MV-4-11 (cell line): ENCODE data around the gene PRKCD.

Source experiments
- DNase-seq: peaks from one replicate; lab custom pipeline; 2025; lab: John Stamatoyannopoulos, UW

Gene PRKCD

DNA sequence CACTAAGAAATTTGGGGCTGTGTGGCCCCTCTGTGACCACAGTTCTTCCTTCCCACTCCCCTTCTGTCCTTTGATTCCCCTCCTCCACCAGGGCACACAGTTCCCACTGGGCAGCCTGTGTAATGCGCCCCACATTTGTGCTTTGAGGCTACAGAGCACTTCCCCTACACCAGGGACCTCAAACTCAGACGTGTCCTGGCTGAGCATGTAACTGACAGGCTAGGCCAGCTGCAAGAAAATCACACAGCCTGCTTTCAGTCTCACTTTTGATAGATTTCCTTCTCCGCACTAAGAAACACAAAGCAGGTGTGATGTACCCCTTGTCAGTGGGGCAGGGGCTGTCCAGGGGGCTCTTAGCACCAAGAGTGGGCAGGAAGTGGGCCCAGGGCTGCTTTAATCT lies 29.6 kb downstream of the PRKCD start:
- no peak for DNase-seq

DNA sequence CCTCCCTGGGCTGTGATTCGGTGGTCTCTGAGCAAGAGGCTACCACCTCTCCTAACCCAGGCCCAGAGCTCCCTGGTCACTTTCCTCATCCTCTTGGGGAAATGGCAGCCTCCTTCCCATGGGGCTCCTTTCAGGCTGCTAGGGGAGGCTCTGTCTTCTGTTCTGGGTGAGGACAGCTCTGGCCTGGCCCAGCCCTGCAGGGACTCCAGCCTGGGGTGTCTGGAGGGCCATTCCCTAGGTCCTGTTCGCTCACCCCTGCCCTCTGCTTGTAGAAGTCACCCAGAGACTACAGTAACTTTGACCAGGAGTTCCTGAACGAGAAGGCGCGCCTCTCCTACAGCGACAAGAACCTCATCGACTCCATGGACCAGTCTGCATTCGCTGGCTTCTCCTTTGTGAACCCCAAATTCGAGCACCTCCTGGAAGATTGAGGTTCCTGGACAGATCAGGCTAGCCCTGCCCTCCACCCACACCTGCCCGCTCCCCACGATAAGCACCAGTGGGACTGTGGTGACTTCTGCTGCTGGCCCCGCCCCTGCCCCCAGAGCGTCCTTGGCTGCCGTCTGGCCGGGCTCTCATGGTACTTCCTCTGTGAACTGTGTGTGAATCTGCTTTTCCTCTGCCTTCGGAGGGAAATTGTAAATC lies 30.9 kb downstream of the PRKCD start:
- DNase-seq: no peak

DNA sequence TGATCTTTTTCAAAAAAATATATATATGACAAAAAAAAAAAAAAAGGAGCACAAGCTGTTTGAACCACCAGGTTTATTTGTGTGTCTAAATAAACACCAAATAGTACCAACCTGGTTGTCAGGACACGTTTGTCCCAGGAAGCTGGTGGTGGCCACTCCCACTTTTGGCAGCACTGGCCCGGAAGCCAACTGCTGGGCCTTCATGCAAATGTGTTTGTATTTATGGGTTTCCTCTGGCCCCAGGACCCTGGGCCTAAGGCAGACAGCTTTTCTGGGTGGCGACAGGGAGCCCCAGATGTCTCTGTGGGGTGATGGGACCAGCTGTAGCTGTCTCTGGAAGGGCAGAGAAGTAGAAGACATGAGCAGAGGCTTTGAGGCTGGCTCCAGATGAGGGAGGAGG lies 31.6 kb downstream of the PRKCD start:
- no peak for DNase-seq

DNA sequence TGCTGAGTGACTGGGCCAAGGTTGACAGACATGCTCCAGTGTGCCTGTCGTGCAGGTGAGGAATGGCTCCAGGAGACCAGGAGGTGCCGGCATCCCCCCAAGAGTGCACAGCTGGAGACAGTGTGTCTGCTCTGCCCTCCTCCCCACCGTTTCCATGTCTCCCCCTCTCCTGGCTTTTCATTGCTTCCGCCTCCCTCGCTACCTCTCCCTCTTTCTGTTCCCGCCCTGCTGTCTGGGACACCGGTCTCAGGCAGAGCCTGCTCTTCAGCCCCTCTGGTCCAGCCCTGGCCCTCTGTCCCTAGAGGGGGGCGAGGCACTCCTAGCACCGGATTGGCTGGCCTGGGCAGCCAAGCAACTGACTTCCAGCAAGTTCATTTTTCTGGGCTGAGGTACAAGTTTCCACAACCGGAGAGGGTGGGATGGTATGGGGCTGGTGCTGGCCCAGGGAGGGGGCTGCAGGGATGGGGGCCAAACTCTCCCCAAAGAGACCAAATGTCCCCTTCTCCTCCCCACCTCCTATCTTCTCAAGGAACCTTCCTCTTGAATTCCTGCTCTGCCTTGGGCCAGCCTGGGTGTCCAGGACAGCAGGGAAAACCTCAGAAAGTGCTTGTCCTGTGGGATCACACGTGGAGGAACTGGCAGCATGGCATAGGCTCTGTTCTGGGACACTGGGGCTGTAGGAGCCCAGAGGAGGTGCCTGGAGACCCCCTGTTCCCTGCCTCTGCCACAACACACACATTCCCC lies 32.6 kb downstream of the PRKCD start:
- no peak for DNase-seq

DNA sequence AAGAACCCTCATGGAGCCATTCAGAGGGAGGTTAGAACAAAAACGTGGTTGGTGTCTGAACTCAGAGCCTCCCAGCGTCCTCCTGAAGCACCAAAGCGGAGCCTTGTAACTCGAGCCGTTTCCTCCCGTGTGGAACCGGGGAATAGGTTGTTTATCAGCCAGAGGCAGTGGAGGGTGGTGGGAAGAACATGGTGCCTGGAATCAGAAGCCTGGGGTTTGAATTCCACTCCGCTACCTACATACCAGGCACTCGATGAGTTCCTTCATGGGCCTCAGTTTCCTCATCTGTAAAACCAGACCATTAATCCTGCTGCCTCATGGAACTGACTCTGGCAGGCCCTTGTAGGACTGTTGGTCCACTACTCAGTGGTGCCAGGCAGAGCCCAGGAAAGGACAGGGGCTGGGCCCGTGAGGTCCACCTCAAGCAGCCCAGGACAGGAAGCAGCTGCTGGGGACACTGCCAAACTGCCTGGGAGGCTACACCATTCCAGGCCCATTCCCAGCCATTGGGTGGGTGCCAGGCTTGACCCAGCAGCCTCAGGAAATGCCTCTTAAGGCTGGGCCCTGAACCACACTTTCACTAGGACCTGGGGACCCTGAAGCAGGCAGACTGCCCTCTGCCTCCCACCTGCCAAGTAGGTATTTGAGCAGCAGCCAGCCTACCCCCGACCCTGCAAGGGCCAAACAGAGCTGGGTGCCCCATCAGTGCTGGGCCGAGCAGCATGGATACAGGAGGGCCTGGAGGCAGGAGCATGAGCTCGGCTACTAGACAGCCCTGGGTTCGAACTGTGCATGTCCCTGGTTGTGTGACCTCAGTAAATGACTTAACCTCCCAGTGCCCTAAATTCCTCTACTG lies 33.4 kb downstream of the PRKCD start:
- DNase-seq: no peak

DNA sequence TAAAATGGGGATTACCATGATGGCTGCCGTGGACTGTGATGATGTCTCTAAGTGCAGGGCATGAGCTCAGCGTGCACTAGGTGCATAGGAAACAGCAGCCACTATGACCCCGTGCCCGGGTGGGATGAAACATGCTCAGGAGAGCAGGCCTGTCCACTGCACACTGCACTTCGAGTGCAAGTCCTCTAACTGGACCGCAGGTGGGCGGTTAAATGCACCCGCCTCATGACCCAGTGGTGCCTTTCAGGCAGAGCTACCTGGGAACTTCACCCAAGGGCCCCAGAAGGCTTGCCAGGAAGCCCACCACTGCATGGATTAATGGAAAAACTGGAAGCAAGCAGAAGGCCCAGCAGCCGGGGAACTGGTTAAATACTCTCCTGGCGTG lies 34.0 kb downstream of the PRKCD start:
- DNase-seq: no peak

DNA sequence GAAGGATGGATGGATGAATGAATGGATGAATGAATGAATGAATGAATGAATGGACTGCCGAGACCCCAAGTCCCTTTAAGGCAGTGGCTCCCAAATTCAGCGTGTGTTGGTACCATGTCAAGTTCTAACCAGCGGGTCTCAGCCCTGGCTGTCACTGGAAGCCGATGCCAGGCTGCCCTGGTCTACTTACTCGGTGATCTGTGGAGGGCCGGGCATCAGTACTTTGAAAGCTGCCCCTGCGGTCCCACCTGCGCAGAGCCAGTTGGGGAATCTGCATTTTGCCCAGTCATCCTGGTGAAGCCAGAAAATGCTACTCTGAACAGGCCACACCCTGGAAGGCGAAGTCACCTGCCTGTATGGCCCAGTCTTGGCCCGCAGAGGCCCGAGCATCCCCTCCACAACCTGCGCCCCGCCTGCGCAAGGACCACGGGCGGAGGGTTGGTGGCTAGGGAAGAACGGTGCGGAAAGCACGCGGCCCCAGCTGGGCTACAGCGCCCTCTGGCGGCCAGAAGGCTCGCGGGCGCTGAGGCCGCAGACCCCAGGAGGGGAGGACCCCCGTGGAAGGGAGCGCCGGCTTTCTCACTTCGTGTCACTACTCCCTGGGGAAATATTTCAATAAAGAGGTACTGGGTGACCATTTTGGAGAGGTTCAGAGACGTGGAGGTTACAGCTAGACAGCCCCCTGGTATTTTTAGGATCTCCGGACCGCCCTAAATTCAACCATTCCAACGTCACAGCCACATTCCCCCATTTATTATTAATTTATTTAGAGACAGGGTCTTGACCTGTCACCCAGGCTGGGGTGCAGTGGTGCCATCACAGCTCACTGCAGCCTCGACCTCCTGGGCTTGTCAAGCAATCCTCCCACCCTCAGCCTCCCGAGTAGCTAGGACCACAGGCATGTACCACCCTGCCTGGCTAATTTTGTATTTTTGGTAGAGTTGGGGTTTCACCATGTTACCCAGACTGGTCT lies 34.9 kb downstream of the PRKCD start:
- DNase-seq: peak; percentile 22

DNA sequence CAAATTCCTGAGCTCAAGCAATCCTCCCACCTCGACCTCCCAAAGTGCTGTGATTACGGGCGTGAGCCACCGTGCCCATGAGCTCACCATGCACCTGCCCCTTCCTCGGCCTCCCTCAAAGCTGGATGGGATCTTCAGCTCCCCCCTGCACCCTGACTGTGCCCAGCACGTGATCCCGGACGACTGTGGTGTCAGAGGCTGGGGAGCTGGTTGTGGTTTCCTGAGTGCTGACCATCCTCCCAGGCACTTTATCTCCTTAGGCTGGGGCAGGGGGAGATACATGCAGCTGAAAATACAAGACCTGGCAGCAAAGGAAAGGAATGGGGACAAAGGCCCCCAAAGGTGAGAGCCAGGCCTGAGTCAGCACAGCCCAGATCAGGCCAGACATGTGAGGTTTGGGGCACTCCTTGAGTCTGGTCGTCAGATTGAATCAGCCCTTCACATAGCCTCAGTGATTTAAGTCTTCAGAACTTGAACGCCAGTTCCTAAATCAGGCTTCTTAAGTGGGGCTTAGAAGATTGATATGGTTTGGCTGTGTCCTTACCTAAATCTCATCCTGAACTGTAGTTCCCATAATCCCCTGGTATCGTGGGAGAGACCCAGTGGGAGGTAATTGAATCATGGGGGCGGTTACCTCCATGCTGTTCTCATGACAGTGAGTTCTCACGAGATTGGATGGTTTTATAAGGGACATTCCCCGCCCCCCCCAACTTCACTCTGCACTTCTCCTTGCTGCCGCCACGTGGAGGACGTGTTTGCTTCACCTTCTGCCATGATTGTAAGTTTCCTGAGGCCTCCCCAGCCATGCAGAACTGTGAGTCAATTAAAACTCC lies 35.8 kb downstream of the PRKCD start:
- DNase-seq: peak; percentile 81

DNA sequence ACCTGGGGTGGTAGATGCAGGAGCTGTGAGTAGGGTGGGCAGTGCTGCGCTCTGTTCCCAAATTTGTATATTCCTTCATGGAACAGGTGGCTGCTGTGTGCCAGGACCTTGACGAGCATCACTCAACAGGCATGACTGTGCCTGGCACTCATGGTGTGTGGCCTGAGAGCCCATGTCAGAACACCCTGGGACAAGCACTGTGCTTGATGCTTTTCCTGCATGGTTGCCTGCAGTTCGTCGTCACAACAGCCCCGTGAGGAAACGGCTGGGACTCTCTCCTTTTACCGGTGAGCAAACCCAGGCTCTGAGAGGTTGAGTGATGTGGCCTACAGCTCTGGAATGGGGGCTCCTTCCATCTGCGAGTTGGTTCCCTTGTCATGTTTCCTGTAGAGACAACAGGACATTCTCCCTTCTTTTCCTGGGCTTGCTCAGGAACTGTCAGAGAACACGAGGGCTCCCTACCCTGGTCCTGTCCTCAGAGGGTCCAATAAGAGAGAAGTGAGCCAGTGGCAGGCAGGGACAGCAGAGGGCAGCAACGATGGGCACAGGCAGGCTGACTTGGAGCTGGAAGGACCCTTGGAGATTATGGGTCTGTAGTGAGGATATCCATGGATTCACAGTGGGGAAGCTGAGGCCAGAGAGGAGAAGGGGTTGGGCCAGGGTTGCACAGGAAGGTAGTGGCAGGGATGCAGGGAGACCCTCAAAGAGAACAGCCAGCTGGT lies 37.4 kb downstream of the PRKCD start:
- no peak for DNase-seq

DNA sequence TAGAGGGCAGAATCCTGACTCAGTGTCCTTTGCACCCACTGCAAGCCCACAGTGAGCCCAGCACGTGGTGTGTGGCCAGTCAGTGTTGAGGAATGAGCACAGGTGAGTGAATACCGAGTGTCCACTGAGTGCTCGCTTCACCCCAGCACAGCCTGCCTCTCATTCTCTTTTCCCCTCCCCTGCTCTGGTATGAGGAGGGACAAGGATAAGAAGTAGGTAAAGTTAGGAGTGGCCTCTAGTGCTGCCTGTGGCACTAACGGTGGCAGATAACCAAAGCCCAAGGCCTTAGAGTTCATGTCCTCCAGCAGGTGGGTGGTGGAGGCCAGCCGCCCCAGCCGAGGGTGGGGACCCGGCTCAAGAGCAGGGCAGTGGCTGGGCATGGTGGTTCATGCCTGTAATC lies 38.0 kb downstream of the PRKCD start:
- no peak for DNase-seq

DNA sequence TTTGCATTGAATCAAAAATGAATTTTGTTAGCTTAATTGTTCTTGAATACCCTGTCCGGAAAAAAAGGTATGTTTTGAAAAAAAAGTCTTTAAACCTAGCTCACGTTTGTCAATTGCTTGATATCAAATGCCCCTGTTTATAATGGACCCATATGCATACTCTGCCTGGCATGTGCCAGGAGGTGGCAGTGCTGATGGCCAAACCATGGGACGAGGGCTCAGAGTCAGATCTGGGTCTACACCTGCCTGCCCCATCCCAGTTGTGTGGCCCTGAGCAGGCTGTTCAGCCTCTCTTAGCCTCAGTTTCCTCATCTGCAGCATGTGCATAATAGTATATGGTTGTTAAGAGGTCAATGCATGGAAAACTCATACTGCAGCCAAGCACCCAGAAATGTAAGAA lies 38.8 kb downstream of the PRKCD start:
- DNase-seq: no peak

DNA sequence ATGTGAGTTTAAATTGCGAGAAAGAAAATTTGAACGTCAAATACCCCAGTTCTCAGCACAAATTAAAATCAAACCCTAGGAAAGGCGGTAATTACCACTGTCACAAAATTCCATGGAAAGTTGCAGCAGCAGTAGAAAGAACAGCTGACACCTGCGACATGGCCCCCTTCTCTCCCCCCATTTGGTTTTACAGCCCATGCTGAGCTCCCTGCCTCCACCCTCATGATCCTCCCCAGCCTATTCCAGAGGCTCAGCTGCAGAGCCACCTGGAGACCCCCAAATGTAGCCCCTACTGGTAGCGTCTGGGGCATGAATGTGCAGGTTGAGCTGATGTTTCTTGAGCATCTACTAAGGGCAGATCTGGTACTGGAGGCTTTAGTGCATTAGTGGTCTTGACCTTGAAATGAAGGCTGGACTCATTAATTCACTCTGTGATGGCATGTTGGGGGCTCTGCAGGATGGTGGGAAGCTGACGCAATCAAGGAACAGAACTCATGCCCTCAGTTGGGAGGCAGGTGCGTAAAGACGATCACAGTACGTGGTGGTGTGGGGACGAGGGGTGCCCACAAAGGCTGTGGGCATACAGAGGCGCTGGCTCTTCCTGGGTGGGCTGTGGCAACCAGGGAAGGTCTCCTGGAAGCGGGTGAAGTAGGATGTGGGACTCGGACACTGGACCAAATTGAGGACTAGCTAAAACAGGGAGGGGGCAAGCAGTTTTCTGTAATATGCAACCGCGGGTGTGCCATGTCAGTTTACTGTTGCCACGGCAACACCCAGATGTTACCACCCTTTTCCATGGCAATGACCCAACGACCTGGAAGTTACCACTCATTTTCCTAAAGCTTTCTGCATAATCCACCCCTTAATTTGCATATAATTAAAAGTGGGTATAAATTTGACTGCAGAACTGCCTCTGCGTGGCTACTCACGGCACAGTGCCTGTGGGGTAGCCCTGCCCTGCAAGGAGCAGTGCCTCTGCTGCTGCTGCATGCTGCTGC lies 39.8 kb downstream of the PRKCD start:
- no peak for DNase-seq

DNA sequence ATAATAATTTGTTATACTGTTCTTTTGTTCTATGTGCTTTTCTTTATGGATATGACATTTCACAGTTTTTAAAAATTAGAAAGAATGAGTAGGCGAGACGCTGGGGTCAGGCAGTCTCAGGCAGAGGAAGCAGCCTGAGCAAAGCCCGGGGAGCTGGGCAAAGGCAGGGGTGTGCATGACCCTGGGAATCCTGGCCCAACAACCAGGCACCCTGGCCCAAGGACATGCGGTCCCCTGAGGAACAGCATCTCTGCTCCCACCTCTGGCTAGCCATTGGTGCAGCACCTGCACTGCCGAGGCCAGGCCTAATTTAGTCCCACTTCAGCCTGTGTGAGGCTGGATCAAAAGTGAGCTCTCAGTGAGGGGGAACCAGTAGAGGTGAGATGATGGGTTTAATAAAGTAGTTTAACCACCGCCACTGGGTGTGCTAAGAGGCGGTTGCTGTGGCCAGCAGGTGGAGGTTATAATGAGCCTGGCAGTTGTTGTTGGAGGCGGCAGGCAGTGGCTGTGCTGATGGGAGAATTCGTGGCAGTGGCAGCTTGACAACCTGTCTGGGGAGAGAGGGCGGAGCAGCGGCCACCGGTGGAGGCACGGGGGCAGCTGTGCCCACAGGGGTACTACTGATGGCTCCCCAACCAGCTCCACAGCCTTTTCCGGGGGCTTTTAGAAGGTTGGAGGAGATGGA lies 41.5 kb downstream of the PRKCD start:
- no peak for DNase-seq

DNA sequence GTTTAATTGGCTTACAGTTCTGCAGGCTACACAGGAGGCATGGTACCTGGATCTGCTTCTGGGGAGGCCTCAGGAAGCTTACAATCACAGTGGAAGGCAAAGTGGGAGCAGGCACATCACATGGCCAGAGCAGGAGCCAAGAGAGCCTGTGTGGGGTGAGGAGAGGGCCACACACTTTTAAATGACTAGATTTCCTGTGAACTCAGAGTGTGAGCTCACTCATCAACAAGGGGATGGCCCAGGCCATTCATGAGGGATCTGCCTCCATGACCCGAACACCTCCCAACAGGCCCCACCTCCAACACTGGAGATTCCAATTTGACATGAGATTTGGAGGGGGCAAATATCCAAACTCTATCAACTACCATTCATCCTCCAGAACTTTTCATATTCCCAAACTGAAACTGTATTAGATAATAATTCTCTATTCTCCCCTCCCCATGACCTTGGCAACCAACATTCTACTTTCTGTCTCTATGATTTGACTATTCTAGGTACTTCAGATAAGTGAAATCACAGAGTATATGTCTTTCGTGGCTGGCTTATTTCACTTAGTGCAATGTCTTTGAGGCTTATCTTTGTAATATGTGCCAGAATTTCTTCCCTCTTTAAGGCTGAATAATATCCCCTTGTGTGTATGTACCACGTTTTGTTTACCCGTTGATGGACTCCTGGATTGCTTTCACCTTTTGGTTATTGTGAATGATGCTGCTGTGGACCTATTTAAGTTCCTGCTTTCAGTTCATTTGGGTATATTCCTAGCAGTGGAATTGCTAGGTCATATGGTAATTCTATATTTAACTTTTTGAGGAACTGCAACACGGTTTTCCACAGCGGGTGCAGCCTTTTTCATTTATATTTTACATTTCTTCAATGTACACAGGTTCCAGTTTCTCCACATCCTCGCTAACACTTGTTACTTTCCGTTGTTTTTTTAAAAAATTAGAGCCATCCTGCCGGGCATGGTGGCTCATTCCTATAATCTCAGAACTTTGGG lies 51.0 kb downstream of the PRKCD start:
- peak; percentile 62 for DNase-seq

DNA sequence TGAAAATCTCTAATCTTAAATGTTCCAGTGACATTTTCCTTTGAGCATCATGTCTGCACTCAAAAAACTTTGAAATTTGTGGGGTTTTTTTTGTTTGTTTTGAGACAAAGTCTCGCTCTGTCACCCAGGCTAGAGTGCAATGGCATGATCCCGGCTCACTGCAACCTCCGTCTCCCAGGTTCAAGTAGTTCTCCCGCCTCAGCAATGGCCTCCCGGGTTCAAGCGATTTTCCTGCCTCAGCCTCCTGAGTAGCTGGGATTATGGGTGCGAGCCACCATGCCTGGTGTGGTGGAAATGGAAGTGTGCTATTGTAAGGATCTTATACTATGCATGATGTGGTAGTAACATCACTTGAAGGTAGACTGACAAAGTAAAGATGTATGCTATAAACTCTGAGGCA lies 52.3 kb downstream of the PRKCD start:
- DNase-seq: no peak

DNA sequence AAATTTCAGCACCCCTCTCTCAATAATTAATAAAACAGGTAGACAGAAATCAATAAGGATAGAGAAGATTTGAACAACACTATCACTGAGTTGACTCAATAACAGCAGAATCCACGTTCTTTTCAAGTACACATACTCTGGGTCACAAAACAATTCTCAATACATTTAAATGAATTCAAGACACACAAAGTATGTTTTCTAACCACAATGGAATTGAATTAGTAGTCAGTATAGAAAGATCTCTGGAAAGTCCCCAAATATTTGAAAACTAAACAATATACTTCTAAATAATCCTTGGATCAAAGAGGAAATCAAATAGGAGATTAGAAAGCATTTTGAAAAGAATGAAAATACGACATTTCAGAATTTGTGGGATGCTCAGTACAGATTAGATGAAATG lies 54.8 kb downstream of the PRKCD start:
- DNase-seq: no peak

DNA sequence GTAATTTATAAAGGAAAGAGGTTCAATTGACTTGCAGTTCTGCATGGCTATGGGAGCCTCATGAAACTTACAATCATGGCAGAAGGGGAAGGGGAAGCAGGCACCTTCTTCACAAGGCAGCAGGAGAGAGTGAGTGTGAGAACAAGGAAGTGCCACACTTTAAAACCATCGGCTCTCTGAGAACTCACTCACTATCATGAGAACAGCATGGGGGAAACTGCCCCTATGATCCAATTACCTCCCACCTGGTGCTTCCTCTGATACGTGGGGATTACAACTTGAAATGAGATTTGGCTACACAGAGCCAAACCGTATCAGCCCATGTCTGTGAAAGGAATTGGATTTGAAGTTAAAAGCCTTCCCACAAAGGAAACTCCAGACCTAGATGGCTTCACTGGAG lies 55.7 kb downstream of the PRKCD start:
- peak; percentile 50 for DNase-seq
